ENCODE data around the gene CMYA5.
A peak's percentile ranks its signal among the peaks of the same experiment; 100 is the strongest.

The CMYA5 gene

DNA sequence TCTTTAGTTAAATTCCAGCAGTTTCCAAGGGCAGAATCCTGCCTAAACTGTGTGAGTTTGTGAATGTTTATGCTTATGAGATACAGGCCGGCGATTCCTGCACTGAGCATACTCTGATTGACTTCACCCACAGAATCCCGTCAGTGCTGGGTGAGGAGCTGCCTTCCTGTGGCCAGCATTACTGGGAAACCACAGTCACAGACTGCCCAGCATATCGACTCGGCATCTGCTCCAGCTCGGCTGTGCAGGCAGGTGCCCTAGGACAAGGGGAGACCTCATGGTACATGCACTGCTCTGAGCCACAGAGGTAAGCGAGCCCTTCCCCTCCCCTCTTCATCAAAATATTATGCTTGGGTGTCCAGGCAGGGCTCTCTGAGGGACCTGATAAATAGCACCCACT is 103.7 kb downstream of the CMYA5 start:
- DNase-seq (ENCODE audit: low read depth in 2 of 3, low spot score in 1 of 3): no peak

DNA sequence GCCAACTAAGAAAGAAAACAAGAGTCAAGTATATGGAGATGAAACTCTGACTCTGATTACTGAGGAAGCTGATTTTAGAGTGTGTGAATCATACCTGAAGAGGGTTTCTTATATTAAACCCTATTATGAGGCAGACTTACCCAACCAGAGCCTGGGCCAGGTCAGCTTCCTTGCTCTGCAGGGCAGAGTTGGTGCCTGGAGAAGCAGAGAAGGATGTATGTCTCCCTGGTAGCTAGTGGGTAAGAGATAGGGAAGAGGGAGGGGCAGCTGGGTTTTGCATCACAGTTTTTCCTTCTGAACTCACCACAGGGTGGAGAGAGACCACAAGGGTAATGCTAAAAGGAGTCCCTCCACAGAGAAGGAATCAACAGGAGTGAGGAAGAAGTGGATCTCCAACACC is 104.1 kb downstream of the CMYA5 start:
- no peak for DNase-seq (ENCODE audit: low read depth in 2 of 3, low spot score in 1 of 3)

- DNase-seq (ENCODE audit: low read depth in 2 of 3, low spot score in 1 of 3): no peak
These were observed 104.7 kb downstream of the CMYA5 start for GRCh38 chr5:79794347-79794746.

DNA sequence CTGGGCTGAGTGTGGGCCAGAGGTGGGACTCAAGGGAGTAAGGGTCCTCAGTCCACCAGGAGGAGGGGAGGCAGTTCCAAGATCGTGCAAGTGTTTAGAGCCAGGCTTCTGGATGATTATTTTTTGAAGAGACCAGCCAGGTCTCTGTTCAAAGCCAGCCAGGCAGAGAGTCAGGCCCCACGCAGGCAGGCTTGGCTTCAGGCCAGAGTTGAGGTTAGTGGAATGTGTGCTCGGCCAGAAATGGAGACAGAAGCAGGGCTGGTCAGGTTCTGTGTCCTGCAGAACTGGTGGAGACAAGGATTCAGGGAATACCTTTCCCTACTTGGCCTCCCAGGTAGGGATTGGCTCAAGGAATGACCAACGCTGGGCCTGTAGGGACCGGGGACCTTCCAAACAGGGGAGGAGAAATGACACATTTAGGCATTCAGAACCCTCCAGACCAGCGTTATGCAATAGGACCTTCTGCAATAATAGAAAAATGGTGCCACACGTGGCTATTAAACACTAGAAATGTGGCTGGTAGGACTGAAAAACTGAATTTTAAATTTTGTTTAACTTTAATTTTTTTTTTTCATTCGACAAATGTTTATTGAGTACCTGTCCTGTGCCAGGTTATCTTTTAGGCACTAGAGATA is 106.2 kb downstream of the CMYA5 start:
- no peak for DNase-seq (ENCODE audit: low read depth in 2 of 3, low spot score in 1 of 3)

DNA sequence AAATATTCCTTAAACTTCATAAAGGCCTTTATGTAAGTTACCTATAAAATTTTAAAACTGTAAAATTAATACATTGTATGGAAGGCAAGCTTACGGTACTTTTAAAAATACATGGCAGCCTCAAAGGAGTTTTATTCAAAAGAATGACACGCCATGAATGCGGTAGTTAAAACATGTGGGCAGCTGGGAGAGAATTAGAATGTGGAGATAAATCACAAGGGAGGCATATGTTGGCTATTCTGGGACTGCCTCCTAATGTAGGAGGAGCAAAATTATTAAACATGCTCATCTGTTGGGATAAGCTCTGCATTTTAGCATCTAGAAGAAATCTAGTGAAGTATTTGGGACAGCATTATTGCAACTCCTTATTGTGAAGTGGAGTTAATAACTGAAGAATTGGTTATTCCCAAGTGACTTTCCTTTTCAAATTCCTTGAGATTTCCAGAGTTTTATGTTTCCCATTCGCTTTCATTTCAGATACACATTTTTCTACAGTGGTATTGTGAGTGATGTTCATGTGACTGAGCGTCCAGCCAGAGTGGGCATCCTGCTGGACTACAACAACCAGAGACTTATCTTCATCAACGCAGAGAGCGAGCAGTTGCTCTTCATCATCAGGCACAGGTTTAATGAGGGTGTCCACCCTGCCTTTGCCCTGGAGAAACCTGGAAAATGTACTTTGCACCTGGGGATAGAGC is 109.4 kb downstream of the CMYA5 start:
- DNase-seq (ENCODE audit: low read depth in 2 of 3, low spot score in 1 of 3): no peak

GRCh38 chr5:79800979-79801827 is 111.6 kb downstream of the CMYA5 start:
- no peak for DNase-seq (ENCODE audit: low read depth in 2 of 3, low spot score in 1 of 3)

GRCh38 chr5:79802406-79802805 is 112.8 kb downstream of the CMYA5 start:
- DNase-seq (ENCODE audit: low read depth in 2 of 3, low spot score in 1 of 3): no peak

DNA sequence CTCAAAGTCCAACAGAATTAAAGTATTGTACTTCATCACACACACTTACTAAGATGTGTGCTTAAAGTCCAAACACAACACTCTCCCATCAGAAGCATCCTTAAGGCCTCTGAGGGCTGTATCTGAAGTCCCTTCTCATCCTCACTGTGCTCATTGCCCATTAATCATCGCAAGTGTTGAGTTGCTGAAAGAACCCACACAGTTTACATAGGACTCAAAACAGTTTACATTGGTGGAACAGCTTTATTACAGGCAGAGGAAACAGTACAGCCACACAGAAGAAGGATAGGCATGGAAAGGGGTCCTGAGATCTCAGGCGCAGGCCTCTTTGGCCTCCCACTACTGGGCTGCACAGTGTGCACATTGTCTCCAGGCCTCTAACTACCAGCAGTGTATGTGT is 113.4 kb downstream of the CMYA5 start:
- DNase-seq (ENCODE audit: low read depth in 2 of 3, low spot score in 1 of 3): no peak

DNA sequence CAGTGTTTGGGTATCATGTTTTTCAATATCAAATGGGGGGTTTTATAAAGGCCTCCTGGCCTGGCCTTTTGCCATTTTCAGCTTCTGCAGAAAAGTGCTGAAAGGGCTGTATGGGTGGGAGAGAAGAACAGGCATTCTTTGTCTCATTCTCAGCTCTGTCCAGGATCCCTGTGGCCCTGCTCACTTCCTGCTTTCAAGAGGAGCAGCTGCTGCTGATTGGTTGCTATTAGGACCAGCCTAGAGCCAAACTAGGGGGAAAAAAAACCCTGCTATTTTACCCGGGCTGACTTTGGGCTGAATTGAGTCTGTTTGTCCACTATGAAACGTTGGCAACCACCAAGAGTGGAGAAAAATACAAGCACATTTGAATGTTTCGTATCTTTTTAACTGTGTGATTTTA is 117.1 kb downstream of the CMYA5 start:
- DNase-seq (ENCODE audit: low read depth in 2 of 3, low spot score in 1 of 3): no peak

DNA sequence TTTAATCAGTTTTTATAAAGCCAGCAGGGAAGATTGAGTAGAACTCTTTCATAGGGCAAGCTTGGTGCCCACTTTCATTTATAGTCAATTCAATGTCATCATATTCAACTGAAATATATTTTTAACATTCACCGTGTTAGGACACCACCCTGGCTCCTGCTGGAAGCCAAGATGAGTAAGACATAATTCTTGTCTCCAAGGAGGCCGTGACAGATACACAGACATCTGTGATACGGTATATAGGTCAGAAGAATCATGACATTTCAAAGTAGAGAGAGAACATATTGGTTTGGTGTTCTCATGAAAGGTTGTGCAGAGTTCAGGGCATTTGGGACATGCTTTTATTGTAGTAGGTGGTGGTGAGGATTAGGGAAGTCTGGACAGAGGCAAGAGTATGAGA is 120.1 kb downstream of the CMYA5 start:
- DNase-seq (ENCODE audit: low read depth in 2 of 3, low spot score in 1 of 3): no peak

GRCh38 chr5:79811081-79811480 is 121.4 kb downstream of the CMYA5 start:
- no peak for DNase-seq (ENCODE audit: low read depth in 2 of 3, low spot score in 1 of 3)

DNA sequence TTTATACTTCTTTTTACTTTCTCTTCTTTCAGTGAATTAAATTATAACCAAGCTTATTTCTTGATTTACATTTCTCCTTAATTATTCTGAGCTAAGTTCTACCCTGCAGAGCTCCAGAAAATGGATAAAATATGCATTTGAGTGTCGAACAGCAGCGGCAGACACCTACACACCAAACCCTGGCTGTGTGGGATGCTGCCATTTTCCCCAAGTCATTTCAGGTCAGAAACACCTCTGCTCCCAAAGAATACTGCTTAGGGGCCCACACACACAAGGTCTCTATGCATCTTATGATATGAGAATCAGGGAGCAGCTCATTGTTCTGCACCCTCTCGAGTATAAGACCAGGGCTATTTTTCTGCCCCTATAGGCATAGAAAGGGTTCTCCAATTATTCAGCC is 122.3 kb downstream of the CMYA5 start:
- DNase-seq (ENCODE audit: low read depth in 2 of 3, low spot score in 1 of 3): no peak

DNA sequence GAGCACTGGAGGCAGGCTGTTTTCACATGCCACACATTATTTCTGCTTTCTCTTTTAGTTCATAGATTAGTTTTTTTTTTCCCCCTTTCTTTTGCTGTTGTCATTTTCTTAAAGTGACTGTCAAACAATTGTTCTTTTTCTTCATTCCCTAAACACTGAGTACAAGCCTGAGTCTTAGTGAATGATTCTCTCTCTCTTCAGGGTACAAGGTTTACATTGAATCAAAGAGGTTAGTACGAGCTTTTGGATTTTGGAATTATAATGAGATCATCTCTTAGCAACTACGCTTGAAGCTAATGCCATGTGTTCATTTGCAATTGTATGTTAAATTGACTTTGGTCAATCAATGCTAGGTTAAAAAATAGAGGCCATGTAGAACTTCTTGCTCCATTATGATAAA is 125.1 kb downstream of the CMYA5 start:
- no peak for DNase-seq (ENCODE audit: low read depth in 2 of 3, low spot score in 1 of 3)

DNA sequence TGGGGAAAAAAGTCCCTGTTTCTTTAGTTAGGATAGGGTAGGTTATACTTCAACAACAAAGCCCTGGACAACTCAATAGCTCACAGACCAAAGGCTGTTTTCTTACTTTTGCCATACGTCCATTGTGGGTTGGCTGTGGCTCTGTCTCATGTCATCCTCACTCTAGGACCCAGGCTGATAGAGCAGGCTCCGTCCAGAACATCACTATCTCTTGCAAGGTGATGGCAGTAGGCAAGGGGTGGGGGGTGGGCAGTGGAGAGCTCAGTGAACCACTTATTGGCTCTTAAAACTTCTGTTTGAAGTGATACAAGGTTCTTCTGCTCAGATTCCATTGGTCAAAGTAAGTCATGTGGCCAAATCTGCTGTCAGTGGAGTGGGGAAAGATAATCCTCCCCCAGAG is 126.4 kb downstream of the CMYA5 start:
- no peak for DNase-seq (ENCODE audit: low read depth in 2 of 3, low spot score in 1 of 3)

DNA sequence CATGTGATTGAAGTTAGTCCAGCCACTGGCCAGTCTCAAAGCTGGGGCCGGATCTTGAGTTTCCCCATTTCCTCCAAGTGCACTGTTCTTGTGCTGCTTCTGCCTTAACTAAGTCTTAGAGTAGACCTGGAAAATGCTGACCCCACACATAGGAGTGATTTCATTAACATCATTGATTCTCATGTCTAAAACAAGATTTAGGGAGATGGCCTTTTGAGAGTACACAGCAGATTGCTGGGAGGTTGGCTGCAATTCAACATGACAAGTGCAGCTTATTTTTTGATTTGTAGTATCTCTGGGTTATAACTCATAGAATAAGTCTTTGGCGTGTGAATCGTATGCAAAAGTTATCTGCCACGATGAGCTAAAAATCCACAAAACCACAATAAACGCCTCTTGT is 131.0 kb downstream of the CMYA5 start:
- no peak for DNase-seq (ENCODE audit: low read depth in 2 of 3, low spot score in 1 of 3)

DNA sequence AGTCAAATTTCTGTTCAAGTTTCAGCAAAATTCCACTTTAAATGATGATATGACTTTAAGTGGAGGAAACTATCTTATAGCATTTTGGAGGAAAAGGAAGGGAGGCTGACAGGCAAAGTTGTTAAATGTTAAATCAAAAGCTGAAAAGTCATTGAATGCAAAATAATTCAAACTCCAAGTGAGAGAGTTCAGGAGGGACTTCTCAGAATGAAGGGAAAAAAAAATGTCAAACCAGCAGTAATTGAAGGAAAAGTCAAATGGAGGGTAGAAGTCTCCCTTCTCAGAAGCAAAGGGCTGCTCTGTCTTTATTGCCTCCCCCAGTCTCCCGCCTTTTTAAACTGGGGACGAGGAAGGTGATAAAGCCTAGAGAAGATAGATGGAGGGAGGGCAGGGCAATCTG is 134.8 kb downstream of the CMYA5 start:
- no peak for DNase-seq (ENCODE audit: low read depth in 2 of 3, low spot score in 1 of 3)

- DNase-seq (ENCODE audit: low read depth in 2 of 3, low spot score in 1 of 3): no peak
These were observed 136.2 kb downstream of the CMYA5 start for GRCh38 chr5:79825802-79826201.

DNA sequence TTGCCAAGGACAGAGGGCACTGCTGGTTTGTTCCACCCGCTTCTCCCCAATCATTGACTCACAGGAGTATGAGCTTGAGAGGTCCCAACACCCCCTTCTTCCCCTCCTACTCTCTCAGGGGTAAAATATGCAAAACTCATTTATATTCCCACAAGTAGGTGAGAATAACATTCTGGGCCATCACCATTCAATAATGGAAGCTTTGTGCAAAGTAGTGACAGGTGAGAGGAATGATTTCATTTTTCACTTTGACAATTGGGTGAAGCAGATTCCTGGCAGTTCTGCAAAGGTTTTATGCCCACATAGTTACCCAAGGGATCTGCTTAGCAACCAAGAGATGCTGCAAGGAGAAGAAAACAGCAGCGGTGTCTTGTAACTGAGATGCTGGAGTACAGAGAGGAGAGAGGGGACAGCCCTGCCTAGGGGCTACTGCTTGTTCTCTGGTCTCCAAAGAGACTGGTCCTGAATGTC is 137.6 kb downstream of the CMYA5 start:
- no peak for DNase-seq (ENCODE audit: low read depth in 2 of 3, low spot score in 1 of 3)

DNA sequence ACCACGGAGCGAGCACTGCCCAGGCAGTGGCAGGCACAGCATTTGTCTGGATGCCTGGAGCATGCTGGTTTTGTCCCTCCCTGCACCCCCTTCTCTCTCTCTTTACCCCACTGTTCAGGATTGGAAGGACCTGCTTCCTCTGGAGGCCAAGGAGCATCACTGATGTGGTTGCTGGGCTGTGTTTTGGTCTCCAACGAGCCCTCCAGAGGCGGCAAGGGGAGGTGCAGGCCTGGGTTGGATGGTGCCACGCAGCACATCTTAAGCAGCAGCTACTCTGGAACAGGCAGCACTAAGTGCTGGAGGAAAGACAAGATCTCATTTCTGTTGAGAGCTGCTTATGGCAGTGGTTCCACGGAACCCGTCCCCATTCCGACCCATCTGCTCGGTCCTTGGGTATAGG is 139.6 kb downstream of the CMYA5 start:
- peak in 1 of 3 donors; percentile 8 for DNase-seq (ENCODE audit: low read depth in 2 of 3, low spot score in 1 of 3)

- no peak for DNase-seq (ENCODE audit: low read depth in 2 of 3, low spot score in 1 of 3)
These were observed 142.0 kb downstream of the CMYA5 start for GRCh38 chr5:79831381-79832309.

- no peak for DNase-seq (ENCODE audit: low read depth in 2 of 3, low spot score in 1 of 3)
These were observed 143.3 kb downstream of the CMYA5 start for GRCh38 chr5:79832911-79833310.
